ENCODE data around the gene DSCAML1.

DSCAML1 gene

GRCh38 chr11:117829369-117829725, 32.3 kb upstream of the DSCAML1 start:
- TF ChIP-seq PATZ1 (CRISPR knock-in tag; IDR thresholded peaks at IDR 0.05; ENCODE audit: borderline replicate concordance) (no peak), ZNF70 (CRISPR knock-in tag; IDR thresholded peaks at IDR 0.05) (no peak), ZFP30 (CRISPR knock-in tag; IDR thresholded peaks at IDR 0.05) (no peak), TOX (CRISPR knock-in tag; IDR thresholded peaks at IDR 0.05; ENCODE audit: borderline replicate concordance) (no peak), ZC3H10 (CRISPR knock-in tag; IDR thresholded peaks at IDR 0.05) (no peak), CSDC2 (CRISPR knock-in tag; IDR thresholded peaks at IDR 0.05) (no peak), OSR1 (CRISPR knock-in tag; IDR thresholded peaks at IDR 0.05) (no peak), CSRNP3 (CRISPR knock-in tag; IDR thresholded peaks at IDR 0.05) (no peak), BACH2 (CRISPR knock-in tag; IDR thresholded peaks at IDR 0.05; ENCODE audit: borderline replicate concordance) (no peak), TSHZ2 (CRISPR knock-in tag; IDR thresholded peaks at IDR 0.05) (no peak), GLIS3 (CRISPR knock-in tag; IDR thresholded peaks at IDR 0.05) (no peak), CREB5 (CRISPR knock-in tag; IDR thresholded peaks at IDR 0.05; ENCODE audit: low read depth) (no peak), RARB (CRISPR knock-in tag; IDR thresholded peaks at IDR 0.05) (no peak), ARNTL (CRISPR knock-in tag; IDR thresholded peaks at IDR 0.05; ENCODE audit: borderline replicate concordance, low read depth) (no peak), ZNF8 (CRISPR knock-in tag; IDR thresholded peaks at IDR 0.05) (no peak), ZNF565 (CRISPR knock-in tag; conservative IDR thresholded peaks at IDR 0.05; ENCODE audit: low read depth) (no peak), TCF4 (CRISPR knock-in tag; IDR thresholded peaks at IDR 0.05; ENCODE audit: borderline replicate concordance) (no peak)
- no peak for ATAC-seq

GRCh38 chr11:117828611-117829368, 31.8 kb upstream of the DSCAML1 start:
- ATAC-seq: peak; percentile 36
- TF ChIP-seq PATZ1 (CRISPR knock-in tag; IDR thresholded peaks at IDR 0.05; ENCODE audit: borderline replicate concordance): no peak

GRCh38 chr11:117827521-117828511, 30.8 kb upstream of the DSCAML1 start:
- ATAC-seq: no peak
- TF ChIP-seq CSRNP3 (CRISPR knock-in tag; IDR thresholded peaks at IDR 0.05): no peak
- no peak for TF ChIP-seq RARB (CRISPR knock-in tag; IDR thresholded peaks at IDR 0.05)
- TF ChIP-seq ESRRG (CRISPR knock-in tag; IDR thresholded peaks at IDR 0.05): no peak
- TF ChIP-seq CREB5 (CRISPR knock-in tag; IDR thresholded peaks at IDR 0.05; ENCODE audit: low read depth): no peak
- no peak for TF ChIP-seq ZC3H10 (CRISPR knock-in tag; IDR thresholded peaks at IDR 0.05)
- no peak for TF ChIP-seq ZNF8 (CRISPR knock-in tag; IDR thresholded peaks at IDR 0.05)
- TF ChIP-seq ZFP30 (CRISPR knock-in tag; IDR thresholded peaks at IDR 0.05): no peak
- no peak for TF ChIP-seq POU6F1 (CRISPR knock-in tag; IDR thresholded peaks at IDR 0.05; ENCODE audit: borderline replicate concordance, low read depth)
- no peak for TF ChIP-seq TCF4 (CRISPR knock-in tag; IDR thresholded peaks at IDR 0.05; ENCODE audit: borderline replicate concordance)

Measured in SK-N-SH treated with all-trans-retinoic acid at 6 μM for 48 hours (cell line).